HG03280 (cell line): ENCODE data around the gene GRAMD1C.

Experiments
- ATAC-seq: cut with Tn5 transposase; IDR thresholded peaks from one replicate; pipeline ENCODE4 v1.9.1; 2021; ENCODE audit warnings: mild to moderate bottlenecking, moderate library complexity; ENCODE audit not compliant: unreplicated experiment

The GRAMD1C gene

DNA sequence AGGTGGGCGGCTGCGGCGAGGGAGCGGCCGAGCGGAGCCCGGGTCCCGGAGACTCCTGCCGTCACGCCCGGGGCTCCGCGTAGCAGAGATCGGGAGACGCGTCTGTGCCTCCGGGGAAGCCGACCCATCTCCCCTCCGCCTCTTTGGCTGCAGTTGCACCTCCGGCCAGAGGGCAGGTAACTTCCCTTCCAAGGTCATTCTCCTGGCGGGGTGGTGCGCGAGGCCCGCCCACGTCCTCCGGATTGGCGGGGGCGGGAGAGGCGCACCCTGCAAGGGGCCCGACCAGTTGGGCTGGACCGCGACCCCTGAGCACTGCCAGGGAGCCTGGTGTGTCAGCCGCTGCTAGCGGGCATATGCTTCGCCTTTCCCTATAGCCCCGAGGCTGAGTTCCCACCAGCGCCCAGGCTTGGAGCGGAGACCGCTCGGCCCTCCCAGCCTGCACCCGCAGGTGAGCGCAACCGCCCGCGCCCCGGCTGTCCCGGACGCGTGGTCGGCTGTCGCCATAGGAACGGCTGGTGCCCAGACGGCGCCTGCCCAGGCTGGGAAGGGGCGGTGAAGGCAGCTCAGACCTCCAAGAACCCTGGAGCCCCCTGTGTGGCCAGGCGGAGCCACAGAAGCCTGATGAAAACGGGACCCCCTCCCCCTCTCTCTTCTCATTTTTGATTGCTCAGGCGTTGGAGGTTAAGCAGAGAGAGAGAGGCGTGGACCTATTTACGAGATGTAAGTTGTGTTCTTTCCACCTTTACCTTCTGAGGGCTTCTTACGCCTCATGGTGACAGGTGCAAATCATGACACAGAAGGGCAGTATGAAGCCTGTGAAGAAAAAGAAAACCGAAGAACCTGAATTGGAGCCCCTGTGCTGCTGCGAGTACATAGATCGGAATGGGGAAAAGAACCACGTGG, 109.7 kb downstream of the GRAMD1C start:
- ATAC-seq, result peak; percentile 41

DNA sequence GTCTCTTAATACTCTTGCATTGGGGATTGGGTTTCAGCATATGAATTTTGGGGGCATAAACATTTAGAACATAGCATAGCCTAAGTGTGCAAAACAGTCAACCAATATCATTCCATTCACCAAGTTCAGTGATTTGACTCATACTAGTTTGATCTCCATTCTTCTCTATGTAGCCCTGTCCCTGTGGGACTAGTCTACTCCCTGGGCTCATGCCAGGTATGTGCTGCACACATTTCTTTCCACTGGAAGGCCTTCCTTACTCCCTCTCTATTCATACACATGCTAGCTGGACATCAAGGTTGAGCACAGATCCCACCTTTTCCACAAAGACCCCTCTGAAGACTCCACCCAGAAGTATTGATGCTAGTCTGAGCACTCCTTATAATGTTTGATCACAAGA, 114.3 kb downstream of the GRAMD1C start:
- no peak for ATAC-seq

DNA sequence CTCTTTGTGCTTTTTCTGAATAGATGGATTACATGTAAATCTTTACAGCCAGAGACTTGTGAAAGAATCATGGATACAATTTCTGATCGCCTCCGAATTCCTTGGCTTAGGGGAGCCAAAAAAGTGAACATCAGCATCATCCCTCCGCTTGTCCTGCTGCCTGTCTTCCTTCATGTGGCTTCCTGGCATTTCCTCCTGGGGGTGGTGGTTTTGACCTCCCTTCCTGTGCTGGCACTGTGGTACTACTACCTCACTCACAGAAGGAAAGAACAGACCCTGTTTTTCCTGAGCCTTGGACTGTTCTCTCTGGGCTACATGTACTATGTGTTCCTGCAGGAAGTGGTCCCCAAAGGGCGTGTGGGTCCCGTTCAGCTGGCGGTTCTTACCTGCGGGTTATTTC, 115.1 kb downstream of the GRAMD1C start:
- ATAC-seq, result no peak

DNA sequence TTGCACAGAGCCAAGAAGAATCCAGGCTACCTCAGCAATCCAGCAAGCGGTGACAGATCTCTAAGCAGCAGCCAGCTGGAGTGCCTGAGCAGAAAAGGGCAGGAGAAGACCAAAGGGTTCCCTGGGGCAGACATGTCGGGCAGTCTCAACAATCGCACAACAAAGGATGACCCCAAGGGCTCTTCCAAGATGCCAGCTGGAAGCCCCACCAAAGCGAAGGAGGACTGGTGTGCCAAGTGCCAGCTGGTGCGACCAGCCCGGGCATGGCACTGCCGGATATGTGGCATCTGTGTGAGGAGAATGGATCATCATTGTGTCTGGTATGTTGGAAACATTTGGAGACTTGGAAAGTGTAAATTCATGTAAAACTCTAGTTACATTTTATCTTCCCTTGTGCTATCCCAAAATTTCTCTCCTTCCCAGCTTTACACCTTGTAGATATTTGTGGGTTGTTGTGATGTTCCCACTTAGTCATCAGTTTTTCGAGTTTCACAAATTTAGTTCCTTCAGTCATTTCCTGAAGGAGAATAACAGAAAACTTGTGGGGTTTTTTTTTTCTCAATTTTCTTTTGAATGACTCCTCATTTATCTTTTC, 115.6 kb downstream of the GRAMD1C start:
- no peak for ATAC-seq

DNA sequence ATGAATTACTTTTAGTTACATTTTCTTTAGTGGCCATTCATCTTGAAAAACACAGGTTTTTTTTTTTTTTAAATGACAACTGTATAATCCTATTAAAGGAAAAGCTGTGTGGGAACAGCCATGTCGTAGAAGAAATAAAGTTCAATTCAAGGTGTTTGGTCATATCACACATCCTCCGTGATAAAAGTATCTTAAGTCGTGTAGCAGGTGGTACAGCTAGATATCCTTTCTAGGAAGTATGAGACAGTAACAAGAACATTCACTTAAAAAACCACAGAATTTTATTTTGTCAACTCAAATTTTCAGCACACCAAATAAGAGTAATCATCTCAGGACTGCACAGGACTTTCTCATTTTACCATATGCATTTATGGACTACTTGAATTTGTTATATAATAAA, 125.3 kb downstream of the GRAMD1C start:
- ATAC-seq, result no peak

DNA sequence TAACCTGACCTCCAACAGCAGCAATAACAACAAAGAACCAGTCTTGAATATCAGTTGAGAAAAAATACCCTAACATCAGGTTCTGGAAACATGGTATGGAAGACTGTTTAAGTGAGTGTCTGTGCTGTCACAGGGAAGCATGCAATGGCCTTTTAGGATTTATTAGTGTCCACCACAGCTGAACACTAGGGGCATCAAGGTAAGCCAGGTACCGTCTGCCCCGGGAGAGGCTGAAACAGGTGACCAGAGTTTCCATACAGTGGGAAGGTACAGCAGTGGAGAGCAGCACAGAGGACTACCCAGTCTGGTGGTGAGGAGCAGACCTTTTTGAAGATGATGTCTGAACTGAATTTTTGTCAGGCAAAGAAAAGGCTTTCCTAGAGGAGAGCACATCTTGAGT, 127.6 kb downstream of the GRAMD1C start:
- ATAC-seq, result no peak

DNA sequence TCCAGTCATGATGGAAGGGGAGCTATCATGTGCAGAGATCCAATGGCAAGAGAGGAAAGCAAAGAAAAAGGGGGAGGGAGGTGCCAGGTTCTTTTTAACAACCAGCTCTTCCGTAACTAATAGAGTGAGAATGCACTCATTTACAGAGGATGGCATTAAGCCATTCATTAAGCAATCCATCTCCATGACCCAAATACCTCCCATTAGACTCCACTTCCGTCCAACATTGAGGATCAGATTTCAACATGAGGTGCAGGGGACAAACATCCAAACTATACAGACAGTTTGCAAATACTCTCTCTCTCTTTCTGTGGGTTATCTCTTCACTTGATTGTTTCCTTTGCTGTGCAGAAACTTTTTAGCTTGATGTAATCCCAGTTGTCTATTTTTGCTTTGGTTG, 130.4 kb downstream of the GRAMD1C start:
- ATAC-seq, result no peak

DNA sequence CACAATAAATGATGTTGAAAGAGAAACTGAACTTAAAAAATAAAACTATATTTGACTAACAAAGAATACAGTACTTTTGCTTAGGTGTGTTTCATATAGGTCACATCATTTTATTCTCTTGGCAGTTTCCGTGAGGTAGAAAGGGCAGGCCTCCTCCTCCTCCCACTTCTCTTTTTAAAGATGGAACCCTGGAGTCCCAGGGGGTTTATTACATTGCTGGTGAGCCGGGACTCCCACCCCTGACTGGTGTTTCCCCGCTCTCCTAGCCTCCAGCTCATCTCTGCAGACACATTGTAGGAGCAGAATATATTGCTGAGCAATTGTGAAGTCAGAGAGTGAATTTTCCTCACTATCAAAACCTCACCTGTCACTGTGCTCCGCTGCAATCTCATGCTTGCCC, 139.2 kb downstream of the GRAMD1C start:
- no peak for ATAC-seq

DNA sequence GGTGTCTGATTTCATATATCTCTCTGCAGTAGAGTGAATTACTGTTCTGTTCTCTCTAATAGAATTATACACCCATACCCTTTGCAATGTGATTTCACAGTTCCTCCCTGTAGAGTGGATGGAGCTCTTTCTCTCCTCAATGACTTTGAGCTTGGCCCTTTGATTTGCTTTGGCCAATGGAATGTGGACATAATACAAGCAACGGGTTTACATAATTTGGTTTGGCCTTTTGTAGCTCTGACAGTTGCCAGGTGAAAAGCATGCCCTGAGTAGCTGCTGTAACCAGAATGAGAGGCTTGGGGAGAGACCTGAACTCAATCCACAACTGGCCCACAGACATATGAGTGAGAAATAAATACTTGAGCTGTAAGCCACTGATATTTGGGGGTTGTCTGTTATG, 141.3 kb downstream of the GRAMD1C start:
- no peak for ATAC-seq

DNA sequence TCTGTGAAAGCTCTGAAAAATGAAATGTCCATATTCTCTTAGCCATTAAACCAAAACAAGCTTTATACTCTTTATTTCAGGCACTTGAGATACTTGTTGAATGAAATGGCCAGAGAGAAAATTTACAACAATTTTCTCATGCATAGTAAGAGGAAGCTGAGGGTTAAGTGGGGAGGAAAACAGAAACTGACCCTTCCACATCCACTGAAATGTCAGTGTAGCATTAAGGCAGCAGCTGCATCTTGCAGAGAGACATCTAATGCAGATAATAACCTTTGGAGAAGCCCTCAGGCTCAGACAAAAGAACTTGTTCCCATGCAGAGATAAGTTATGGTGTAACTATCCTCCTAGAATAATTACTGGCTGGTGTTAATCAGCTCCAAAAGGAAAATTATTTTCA, 143.2 kb downstream of the GRAMD1C start:
- ATAC-seq, result no peak

DNA sequence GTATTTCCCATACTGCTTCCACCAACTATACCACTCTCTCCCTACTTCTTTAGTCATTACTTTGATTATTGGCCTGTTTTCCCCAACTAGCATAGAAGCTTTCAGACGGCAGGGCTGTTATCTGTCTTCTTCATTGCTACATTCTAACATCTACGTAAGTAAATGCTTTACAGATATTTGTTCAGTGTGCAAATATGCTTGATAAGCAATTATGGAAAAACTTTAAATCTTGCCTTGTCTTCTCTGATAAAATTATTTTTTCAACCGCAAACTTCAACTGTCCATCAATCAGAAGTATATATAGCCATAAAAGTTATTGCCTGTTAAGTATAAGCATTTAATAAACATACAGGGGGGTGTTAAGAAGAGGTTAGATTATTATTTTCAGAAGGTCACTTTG, 145.0 kb downstream of the GRAMD1C start:
- ATAC-seq, result no peak

DNA sequence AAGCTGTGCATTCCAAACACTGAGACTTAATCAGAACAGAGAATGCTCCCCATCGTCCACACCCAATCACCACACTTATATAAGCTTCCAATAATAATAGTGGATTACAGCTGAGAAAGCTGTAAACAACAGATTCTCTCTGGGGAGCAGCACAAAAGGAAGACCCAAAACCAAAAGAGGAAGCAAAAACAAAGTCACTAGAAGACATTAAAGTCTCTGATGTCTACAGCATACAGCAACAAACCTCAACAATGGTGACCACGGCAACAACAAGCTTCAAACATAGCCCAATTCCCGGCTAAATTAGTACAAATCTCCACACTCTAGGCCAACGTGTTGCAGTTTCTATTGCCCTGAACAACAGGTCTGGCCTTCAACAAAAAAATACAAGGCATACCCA, 147.0 kb downstream of the GRAMD1C start:
- ATAC-seq, result peak; percentile 80
